Measurements from ENCODE around the gene NRXN3.

DNA sequence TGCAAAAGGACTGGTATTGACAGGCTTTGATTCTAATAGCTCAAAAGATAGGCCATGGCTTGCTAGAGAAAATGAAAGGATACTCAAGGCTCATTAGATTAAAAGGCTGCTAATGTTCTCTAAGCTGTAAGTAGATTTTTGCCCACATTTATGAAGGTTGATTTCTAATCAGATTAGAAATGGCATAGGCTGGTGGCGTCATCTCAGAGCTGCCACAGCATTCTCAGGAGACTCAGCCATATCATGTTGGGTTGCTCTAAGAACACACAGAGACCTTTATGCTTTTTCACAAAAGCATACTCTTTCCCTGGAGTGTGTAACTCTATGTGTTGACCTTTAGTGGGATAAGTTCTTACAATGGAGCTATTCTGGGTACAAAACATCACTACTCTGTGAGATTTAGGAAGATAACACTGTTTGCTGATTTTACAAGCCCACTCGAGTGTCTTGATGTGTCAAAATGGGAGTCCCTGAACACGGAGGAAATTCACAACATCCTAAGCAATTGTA lies 576.0 kb downstream of the NRXN3 start:
- TF ChIP-seq, protein P1, sequence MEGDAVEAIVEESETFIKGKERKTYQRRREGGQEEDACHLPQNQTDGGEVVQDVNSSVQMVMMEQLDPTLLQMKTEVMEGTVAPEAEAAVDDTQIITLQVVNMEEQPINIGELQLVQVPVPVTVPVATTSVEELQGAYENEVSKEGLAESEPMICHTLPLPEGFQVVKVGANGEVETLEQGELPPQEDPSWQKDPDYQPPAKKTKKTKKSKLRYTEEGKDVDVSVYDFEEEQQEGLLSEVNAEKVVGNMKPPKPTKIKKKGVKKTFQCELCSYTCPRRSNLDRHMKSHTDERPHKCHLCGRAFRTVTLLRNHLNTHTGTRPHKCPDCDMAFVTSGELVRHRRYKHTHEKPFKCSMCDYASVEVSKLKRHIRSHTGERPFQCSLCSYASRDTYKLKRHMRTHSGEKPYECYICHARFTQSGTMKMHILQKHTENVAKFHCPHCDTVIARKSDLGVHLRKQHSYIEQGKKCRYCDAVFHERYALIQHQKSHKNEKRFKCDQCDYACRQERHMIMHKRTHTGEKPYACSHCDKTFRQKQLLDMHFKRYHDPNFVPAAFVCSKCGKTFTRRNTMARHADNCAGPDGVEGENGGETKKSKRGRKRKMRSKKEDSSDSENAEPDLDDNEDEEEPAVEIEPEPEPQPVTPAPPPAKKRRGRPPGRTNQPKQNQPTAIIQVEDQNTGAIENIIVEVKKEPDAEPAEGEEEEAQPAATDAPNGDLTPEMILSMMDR (IDR thresholded peaks at IDR 0.05): no peak
- TF ChIP-seq EZH2 (IDR thresholded peaks at IDR 0.05) (no peak), EZH2phosphoT487 (IDR thresholded peaks at IDR 0.05) (no peak)
